Stimulated activated CD8-positive, alpha-beta memory T cell treated with anti-CD3 and anti-CD28 coated beads, Interleukin-12 subunit alpha, Interleukin-12 subunit beta, amount 100 ng/mL, for 1 hour (primary cell): ENCODE data around the gene PIGU.
"Not testable (repeated sequence)": the region's sequence is repeated elsewhere in the genome, so short reads cannot be mapped to it uniquely, and the experiment has no call there.

ENCODE experiments used
- DNase-seq: peaks from one replicate; pipeline ENCODE4 v3.0.0-alpha.2; 2020; ENCODE audit warnings: low read depth

Gene PIGU

GRCh38 chr20:34706912-34707784 is 30.3 kb upstream of the PIGU start:
- no peak for DNase-seq

GRCh38 chr20:34706302-34706875 is 29.5 kb upstream of the PIGU start:
- DNase-seq = no peak

- DNase-seq = no peak
Observed at GRCh38 chr20:34705397-34706301, 28.8 kb upstream of the PIGU start.

GRCh38 chr20:34705008-34705396 is 28.1 kb upstream of the PIGU start:
- DNase-seq = no peak

GRCh38 chr20:34704177-34705007 is 27.5 kb upstream of the PIGU start, which contains the start of gene TP53INP2:
TSS of gene TP53INP2 (plus strand) at chr20:34704344. CDS start at chr20:34708740, 4,396 bp downstream.
- DNase-seq = peak; percentile 78

GRCh38 chr20:34703424-34704176 is 26.7 kb upstream of the PIGU start:
- no peak for DNase-seq

- DNase-seq = no peak
Observed at GRCh38 chr20:34703061-34703423, 26.1 kb upstream of the PIGU start.

- DNase-seq = no peak
Observed at GRCh38 chr20:34701405-34702085, 24.7 kb upstream of the PIGU start.

- DNase-seq = no peak
Observed at GRCh38 chr20:34693414-34693813, 16.5 kb upstream of the PIGU start.

GRCh38 chr20:34691838-34692237 is 14.9 kb upstream of the PIGU start:
- no peak for DNase-seq

GRCh38 chr20:34689486-34689885 is 12.6 kb upstream of the PIGU start:
- DNase-seq = no peak

- no peak for DNase-seq
Observed at GRCh38 chr20:34683667-34684066, 6.8 kb upstream of the PIGU start.

- DNase-seq = no peak
Observed at GRCh38 chr20:34680586-34681175, 3.8 kb upstream of the PIGU start.

GRCh38 chr20:34675993-34676641 is 775 bp downstream of the PIGU start:
- DNase-seq = no peak

- no peak for DNase-seq
Observed at GRCh38 chr20:34675561-34675960, 1.3 kb downstream of the PIGU start.

GRCh38 chr20:34673412-34673811 is 3.5 kb downstream of the PIGU start:
- no peak for DNase-seq

- no peak for DNase-seq
Observed at GRCh38 chr20:34669094-34669493, 7.8 kb downstream of the PIGU start.

GRCh38 chr20:34664751-34665150 is 12.1 kb downstream of the PIGU start:
- DNase-seq = not testable (repeated sequence)

GRCh38 chr20:34663213-34663943 is 13.5 kb downstream of the PIGU start:
- DNase-seq = no peak
